ENCODE data around the gene CITED4. TPM values are rescaled to one million over a fixed set of nuclear protein-coding genes. Genes with fewer than 3 reads are reported as not detected.

CITED4 gene
- total RNA-seq, 2 donors from 2014 or later, result 72.3 to 138 TPM

DNA sequence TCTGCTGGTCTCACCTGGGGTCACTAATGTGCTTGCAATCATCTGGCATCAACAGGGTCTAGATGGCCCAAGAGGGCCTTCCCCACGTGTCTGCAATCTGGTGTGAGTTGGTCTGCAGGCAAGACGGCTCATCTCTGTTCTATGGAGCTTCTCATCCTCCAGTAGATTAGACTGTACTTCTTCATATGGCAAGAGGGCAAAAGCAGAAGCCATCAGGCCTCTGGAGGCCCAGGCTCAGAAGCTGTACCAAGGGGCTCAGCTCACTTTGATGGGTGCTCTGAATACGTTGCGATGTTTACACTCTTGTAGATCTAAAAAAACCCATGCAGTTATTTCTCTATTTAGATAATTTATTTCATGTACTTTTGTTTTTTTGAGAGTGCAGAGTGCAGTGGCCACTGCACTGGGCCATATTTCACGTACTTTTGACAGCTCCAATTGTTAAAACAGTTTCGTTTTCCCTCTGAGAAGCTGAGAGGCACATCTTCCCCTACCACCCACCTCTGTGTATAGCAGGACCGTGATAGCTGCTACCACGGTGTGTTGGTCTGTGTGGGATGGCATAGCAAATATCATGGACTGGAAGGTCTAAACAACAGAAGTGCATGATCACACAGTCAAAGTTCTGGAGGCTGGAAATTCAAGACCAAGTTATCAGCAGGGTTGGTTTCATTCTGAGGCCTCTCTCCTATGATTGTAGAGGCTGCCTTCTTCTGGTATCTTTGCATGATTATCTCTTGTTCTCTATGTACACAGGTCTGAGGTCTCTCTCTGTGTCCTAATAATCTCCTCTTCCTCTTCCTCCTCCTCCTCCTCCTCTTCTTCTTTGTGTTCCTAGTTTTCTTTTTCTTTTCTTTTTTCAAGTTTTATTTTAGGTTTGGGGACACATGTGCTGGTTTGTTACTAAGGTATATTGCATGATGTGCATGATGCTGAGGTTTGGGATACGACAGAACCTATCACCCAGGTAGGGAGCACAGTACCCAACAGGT is 17.0 kb downstream of the CITED4 start:
- TF ChIP-seq, protein P1, sequence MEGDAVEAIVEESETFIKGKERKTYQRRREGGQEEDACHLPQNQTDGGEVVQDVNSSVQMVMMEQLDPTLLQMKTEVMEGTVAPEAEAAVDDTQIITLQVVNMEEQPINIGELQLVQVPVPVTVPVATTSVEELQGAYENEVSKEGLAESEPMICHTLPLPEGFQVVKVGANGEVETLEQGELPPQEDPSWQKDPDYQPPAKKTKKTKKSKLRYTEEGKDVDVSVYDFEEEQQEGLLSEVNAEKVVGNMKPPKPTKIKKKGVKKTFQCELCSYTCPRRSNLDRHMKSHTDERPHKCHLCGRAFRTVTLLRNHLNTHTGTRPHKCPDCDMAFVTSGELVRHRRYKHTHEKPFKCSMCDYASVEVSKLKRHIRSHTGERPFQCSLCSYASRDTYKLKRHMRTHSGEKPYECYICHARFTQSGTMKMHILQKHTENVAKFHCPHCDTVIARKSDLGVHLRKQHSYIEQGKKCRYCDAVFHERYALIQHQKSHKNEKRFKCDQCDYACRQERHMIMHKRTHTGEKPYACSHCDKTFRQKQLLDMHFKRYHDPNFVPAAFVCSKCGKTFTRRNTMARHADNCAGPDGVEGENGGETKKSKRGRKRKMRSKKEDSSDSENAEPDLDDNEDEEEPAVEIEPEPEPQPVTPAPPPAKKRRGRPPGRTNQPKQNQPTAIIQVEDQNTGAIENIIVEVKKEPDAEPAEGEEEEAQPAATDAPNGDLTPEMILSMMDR (IDR thresholded peaks at IDR 0.05), result no peak
- Histone ChIP-seq H3K4me3 (no peak overlapping the region), H3K4me1 (replicated peaks) (no peaks in the 10 kb centered on the region), H3K36me3 (no peaks in the 10 kb centered on the region), H3K9me3 (no peaks in the 10 kb centered on the region), H3K27me3 (replicated peaks; ENCODE audit: insufficient read depth) (no peaks in the 10 kb centered on the region), H3K27ac (no peak overlapping the region)
- intact Hi-C loops (cut with DNase I), result no loop called here
- WGBS, result 53% methylated on average over 9 of the region's 9 CpGs
- DNase-seq (ENCODE audit: low spot score), result no peak

DNA sequence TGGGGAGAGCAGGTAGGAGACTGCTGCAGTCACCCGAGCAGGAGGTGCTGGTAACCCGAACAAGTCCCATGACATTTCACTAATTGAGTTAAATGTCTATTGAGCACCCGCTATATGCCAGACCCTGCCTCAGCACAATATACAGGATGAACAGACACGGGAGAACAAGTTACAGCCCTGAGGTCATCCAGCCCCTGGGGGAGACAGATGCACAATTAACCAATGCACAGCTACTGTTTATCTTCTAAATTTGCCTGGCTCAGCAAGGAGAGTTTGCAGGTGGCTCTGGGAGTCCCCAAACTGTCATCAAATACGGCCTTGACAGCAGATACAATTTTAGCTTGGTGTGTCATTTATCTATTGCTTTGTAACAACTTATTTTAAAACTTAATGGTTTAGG is 18.1 kb downstream of the CITED4 start:
- WGBS, result 81% methylated on average over 5 of the region's 5 CpGs
- intact Hi-C loops (cut with DNase I), result no loop called here
- no peaks in the 10 kb centered on the region for H3K36me3 ChIP-seq
- H3K4me3 ChIP-seq, result no peak overlapping the region
- TF ChIP-seq, protein P1 (IDR thresholded peaks at IDR 0.05), result no peak
- no peak for TF ChIP-seq POLR2AphosphoS5 (IDR thresholded peaks at IDR 0.05)
- no peak for TF ChIP-seq POLR2A (IDR thresholded peaks at IDR 0.05)
- H3K27me3 ChIP-seq (replicated peaks; ENCODE audit: insufficient read depth), result no peaks in the 10 kb centered on the region
- H3K4me1 ChIP-seq (replicated peaks), result no peaks in the 10 kb centered on the region
- H3K27ac ChIP-seq, result no peak overlapping the region
- DNase-seq (ENCODE audit: low spot score), result no peak
- no peaks in the 10 kb centered on the region for H3K9me3 ChIP-seq

DNA sequence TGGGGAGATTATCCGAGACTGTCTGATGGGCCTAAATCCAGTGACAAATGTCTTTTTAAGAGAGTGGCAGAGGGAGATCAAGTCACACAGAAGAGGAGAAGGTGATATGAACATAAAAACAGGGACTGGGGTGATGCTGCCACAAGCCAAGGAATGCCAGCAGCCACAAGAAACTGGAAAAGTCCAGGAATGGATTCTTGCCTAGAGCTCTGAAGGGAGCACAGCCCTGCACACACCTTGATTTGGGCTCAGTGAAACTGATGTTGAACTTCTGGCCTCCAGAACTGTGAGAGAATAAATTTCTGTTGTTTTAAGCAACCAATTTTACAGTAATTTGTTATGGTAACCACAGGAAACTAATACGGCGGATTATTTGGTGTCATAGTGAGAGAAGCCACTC is 19.5 kb downstream of the CITED4 start:
- WGBS, result 98% methylated on average over 3 of the region's 3 CpGs
- no peaks in the 10 kb centered on the region for H3K27me3 ChIP-seq (replicated peaks; ENCODE audit: insufficient read depth)
- no peak overlapping the region for H3K4me3 ChIP-seq
- H3K36me3 ChIP-seq, result no peaks in the 10 kb centered on the region
- no peak overlapping the region for H3K27ac ChIP-seq
- DNase-seq (ENCODE audit: low spot score), result no peak
- intact Hi-C loops (cut with DNase I), result no loop called here
- TF ChIP-seq POLR2A (IDR thresholded peaks at IDR 0.05) (no peak), POLR2AphosphoS5 (IDR thresholded peaks at IDR 0.05) (no peak)
- TF ChIP-seq, protein P1 (IDR thresholded peaks at IDR 0.05), result no peak
- no peaks in the 10 kb centered on the region for H3K4me1 ChIP-seq (replicated peaks)
- no peaks in the 10 kb centered on the region for H3K9me3 ChIP-seq

DNA sequence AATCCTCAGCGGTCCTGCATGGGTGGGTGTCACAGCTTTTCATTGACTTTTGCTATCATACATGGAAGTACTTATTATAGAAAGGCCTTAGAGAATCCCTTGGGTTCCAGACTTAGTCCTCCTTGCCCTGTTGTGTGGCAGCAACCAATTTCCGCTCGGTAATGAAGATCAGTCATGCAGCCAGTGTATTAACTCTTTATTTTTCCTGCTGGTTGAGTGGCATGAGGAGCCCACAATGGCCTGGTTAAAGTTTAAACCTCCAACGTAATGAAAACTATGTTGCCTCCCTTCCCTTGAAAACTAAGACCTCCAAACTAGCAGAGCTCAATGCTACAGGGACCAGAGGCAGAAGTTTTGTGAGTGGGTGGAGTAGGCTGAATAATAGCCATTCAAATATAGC is 20.0 kb downstream of the CITED4 start:
- intact Hi-C loops (cut with DNase I), result no loop called here
- H3K4me3 ChIP-seq, result no peak overlapping the region
- 73% methylated on average over 4 of the region's 4 CpGs for WGBS
- no peak for DNase-seq (ENCODE audit: low spot score)
- H3K36me3 ChIP-seq, result no peaks in the 10 kb centered on the region
- H3K27ac ChIP-seq, result no peak overlapping the region
- no peaks in the 10 kb centered on the region for H3K9me3 ChIP-seq
- TF ChIP-seq, protein P1 (IDR thresholded peaks at IDR 0.05), result no peak
- no peak for TF ChIP-seq POLR2A (IDR thresholded peaks at IDR 0.05)
- TF ChIP-seq POLR2AphosphoS5 (IDR thresholded peaks at IDR 0.05), result no peak
- H3K4me1 ChIP-seq (replicated peaks), result no peaks in the 10 kb centered on the region
- H3K27me3 ChIP-seq (replicated peaks; ENCODE audit: insufficient read depth), result no peaks in the 10 kb centered on the region

DNA sequence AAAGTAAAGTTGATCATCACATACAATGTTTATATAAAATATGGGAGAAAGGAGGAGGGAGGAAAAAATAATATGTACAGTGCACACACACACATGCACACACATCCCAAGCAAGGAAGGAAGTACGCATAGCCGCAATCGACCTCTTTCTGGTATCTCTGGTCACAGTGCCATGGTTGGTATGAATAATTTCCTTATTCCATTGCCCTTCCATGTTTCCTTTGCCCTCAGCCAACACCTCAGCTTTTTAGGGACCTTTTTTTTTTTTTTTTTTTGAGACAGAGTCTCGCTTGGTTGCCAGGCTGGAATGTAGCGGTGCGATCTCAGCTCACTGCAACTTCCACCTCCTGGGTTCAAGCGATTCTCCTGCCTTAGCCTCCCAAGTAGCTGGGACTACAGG is 20.6 kb downstream of the CITED4 start:
- no peak for TF ChIP-seq POLR2AphosphoS5 (IDR thresholded peaks at IDR 0.05)
- TF ChIP-seq, protein P1 (IDR thresholded peaks at IDR 0.05), result no peak
- no peak for TF ChIP-seq POLR2A (IDR thresholded peaks at IDR 0.05)
- no peak for DNase-seq (ENCODE audit: low spot score)
- Histone ChIP-seq H3K27me3 (replicated peaks; ENCODE audit: insufficient read depth) (no peaks in the 10 kb centered on the region), H3K4me3 (no peak overlapping the region), H3K27ac (no peak overlapping the region), H3K36me3 (no peaks in the 10 kb centered on the region), H3K9me3 (no peaks in the 10 kb centered on the region), H3K4me1 (replicated peaks) (no peaks in the 10 kb centered on the region)
- 84% methylated on average over 7 of the region's 7 CpGs for WGBS
- intact Hi-C loops (cut with DNase I), result no loop called here
